ENCODE data around the gene PAFAH1B2. TPM values are rescaled to one million over a fixed set of nuclear protein-coding genes. Genes with fewer than 3 reads are reported as not detected.

Gene PAFAH1B2
- total and polyA plus RNA-seq, 10 of the 15 experiments (the other 5 are each of a cell fraction or from before 2014, with no cell fraction given): 17.6 to 64.8 (median 47.6) TPM

DNA sequence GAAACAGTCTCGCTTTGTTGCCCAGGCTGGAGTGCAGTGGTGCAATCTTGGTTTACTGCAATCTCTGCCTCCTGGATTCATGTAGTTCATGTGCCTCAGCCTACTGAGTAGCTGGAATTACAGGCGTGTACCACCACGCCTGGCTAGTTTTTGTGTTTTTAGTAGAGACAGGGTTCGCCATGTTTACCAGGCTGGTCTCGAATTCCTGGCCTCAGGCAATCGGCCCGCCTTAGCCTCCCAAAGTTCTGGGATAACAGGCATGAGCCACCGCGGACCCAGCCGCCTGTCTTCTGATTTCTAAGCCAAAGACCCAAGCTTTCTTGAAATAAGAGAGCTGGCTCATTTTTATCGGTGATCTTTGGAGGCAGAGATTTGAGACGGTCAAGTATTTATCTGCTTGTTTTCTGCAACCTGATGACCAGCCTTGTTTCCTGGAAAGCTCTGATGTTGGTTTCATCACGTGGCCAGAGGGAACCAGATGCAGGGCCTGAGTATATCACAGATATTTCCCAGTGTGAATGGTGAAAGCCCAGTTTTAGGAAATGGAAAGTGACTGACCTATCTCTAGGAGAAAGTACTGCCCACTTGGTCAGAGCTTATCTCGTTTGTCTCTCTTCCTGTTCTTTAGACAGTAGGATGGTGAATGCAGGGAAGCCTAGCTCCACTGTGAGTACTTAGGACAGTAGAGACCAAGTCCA is 28.8 kb downstream of the PAFAH1B2 start:
- ChIA-PET RAD21 (ENCODE audit: unreplicated experiment) (interaction anchor here (1.1 to 1.6 kb wide), 3 partner anchors 8 to 59 kb away, joined by 3 to 6 read pairs (median 4); partner anchors contain the start of gene PCSK7), CTCF (interaction anchor here (0.6 to 5.1 kb wide), 7 partner anchors 8 to 78 kb away, joined by 4 to 44 read pairs (median 6); no protein-coding TSS in a partner anchor), SMC1A (ENCODE audit: uncharacterized antibody, unreplicated experiment) (interaction anchor here (1.1 to 3.1 kb wide), 6 partner anchors 8 to 284 kb away, joined by 3 to 14 read pairs (median 5); no protein-coding TSS in a partner anchor), POLR2A (interaction anchor here (0.6 to 1.7 kb wide), 6 partner anchors 8 to 200 kb away, joined by 3 to 5 read pairs (median 4); no protein-coding TSS in a partner anchor)
- BruUV-seq (replicated peaks): no TSS peak
- ATAC-seq (no peak), FAIRE-seq (no peak), DNase-seq (ENCODE audit: low read depth, low spot score) (no peak)
- Histone ChIP-seq H3K27ac (ENCODE audit: control insufficient read depth, insufficient read depth) (no peak overlapping the region), H3K36me3 (ENCODE audit: control insufficient read depth in 2 of 2, insufficient read depth in 2 of 2, low read length in 1 of 2) (peaks cover 2 to 7% of the 10 kb centered on the region in 2 experiments; a peak in 3 of 4 replicates), H3K4me2 (ENCODE audit: control insufficient read depth, insufficient read depth) (no peak overlapping the region), H3K79me2 (ENCODE audit: control insufficient read depth, insufficient read depth, low read length) (no peaks in the 10 kb centered on the region), H4K20me1 (ENCODE audit: control insufficient read depth, insufficient read depth) (no peaks in the 10 kb centered on the region), H3K27me3 (replicated peaks in 1 of 2; ENCODE audit: control insufficient read depth in 2 of 2, insufficient read depth in 2 of 2, low read length in 1 of 2) (no peaks in the 10 kb centered on the region), H2AFZ (ENCODE audit: control insufficient read depth, low read depth, low read length) (no peak overlapping the region), H3K4me3 (no peak overlapping the region), H3K9ac (ENCODE audit: control insufficient read depth, insufficient read depth, low read length) (no peak overlapping the region), H3K9me3 (replicated peaks; ENCODE audit: control insufficient read depth, insufficient read depth, low read length) (no peaks in the 10 kb centered on the region), H3K4me1 (ENCODE audit: control insufficient read depth, insufficient read depth, low read length) (no peaks in the 10 kb centered on the region)
- in situ Hi-C loops (cut with MboI): no loop called here
- 90% methylated on average over 14 of the region's 14 CpGs for WGBS (ENCODE audit: insufficient coverage, insufficient replicate concordance, low lambda C conversion rate, missing lambda C conversion rate)
- intact Hi-C loops (cut with micrococcal nuclease; ENCODE audit: unreplicated experiment): no loop called here
- TF ChIP-seq MEF2B (IDR thresholded peaks at IDR 0.05; ENCODE audit: partially characterized antibody, poor library complexity, severe bottlenecking): no peak
- no peak for TF ChIP-seq SIX5 (IDR thresholded peaks at IDR 0.05; ENCODE audit: low read depth, low read length, severe bottlenecking)
- 0 out of 2 replicates have a peak, but pooled peaks have one; percentile 46 for TF ChIP-seq POLR2AphosphoS5 (IDR thresholded peaks at IDR 0.05; ENCODE audit: low read length)
- TF ChIP-seq, protein P1, sequence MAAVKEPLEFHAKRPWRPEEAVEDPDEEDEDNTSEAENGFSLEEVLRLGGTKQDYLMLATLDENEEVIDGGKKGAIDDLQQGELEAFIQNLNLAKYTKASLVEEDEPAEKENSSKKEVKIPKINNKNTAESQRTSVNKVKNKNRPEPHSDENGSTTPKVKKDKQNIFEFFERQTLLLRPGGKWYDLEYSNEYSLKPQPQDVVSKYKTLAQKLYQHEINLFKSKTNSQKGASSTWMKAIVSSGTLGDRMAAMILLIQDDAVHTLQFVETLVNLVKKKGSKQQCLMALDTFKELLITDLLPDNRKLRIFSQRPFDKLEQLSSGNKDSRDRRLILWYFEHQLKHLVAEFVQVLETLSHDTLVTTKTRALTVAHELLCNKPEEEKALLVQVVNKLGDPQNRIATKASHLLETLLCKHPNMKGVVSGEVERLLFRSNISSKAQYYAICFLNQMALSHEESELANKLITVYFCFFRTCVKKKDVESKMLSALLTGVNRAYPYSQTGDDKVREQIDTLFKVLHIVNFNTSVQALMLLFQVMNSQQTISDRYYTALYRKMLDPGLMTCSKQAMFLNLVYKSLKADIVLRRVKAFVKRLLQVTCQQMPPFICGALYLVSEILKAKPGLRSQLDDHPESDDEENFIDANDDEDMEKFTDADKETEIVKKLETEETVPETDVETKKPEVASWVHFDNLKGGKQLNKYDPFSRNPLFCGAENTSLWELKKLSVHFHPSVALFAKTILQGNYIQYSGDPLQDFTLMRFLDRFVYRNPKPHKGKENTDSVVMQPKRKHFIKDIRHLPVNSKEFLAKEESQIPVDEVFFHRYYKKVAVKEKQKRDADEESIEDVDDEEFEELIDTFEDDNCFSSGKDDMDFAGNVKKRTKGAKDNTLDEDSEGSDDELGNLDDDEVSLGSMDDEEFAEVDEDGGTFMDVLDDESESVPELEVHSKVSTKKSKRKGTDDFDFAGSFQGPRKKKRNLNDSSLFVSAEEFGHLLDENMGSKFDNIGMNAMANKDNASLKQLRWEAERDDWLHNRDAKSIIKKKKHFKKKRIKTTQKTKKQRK (IDR thresholded peaks at IDR 0.05; ENCODE audit: low read depth, low read length): no peak
